Neuronal stem cell (in vitro differentiated cells): Measurements from ENCODE around the gene TRNP1.

ENCODE experiments used
- DNase-seq: peaks from one replicate; pipeline ENCODE4 v3.0.0-alpha.2; 2013; ENCODE audit warnings: low spot score
- H2AFZ ChIP-seq: one replicate; pipeline ENCODE4 v1.6.1; 2013; ENCODE audit warnings: mild to moderate bottlenecking, low read length, inconsistent platforms
- H2AK5ac ChIP-seq: 2 replicates; pipeline ENCODE4 v1.6.1; 2013; ENCODE audit warnings: low read depth, mild to moderate bottlenecking, inconsistent platforms, low read length, moderate library complexity, mixed read lengths
- H2BK120ac ChIP-seq: 2 replicates; pipeline ENCODE4 v1.6.1; 2013; ENCODE audit warnings: low read depth, mild to moderate bottlenecking, inconsistent platforms, low read length, moderate library complexity, mixed read lengths
- H2BK12ac ChIP-seq: one replicate; pipeline ENCODE4 v1.6.1; 2013; ENCODE audit warnings: low read length, inconsistent platforms
- H2BK15ac ChIP-seq: 2 replicates; pipeline ENCODE4 v1.6.1; 2013; ENCODE audit warnings: mild to moderate bottlenecking, low read length, inconsistent platforms, mixed read lengths
- H2BK5ac ChIP-seq: one replicate; pipeline ENCODE4 v1.6.1; 2013; ENCODE audit warnings: inconsistent platforms, mild to moderate bottlenecking, low read length, moderate library complexity
- H3K14ac ChIP-seq: one replicate; pipeline ENCODE4 v1.6.1; 2013; ENCODE audit warnings: low read length, inconsistent platforms
- H3K18ac ChIP-seq: 2 replicates; pipeline ENCODE4 v1.6.1; 2013; ENCODE audit warnings: low read length, inconsistent platforms
- H3K23ac ChIP-seq: 2 replicates; pipeline ENCODE4 v1.6.1; 2013; ENCODE audit warnings: low read depth, mild to moderate bottlenecking, mixed read lengths, low read length, inconsistent platforms; ENCODE audit not compliant: poor library complexity
- H3K27ac ChIP-seq: replicated peaks from 3 replicates; pipeline ENCODE4 v1.5.1; 2013; ENCODE audit warnings: low read length, inconsistent platforms
- H3K27me3 ChIP-seq, 3 experiments: 2 replicates each; pipeline ENCODE4 v1.6.1; 2013; ENCODE audit warnings: low read length in 3 of 3, mild to moderate bottlenecking in 2 of 3, inconsistent platforms in 1 of 3, low read depth in 1 of 3, mixed read lengths in 1 of 3, moderate library complexity in 1 of 3; ENCODE audit not compliant: control insufficient read depth in 3 of 3, insufficient read depth in 3 of 3
- H3K36me3 ChIP-seq, 2 donors: replicated peaks in 1 of 2; 2 replicates each; pipeline ENCODE4 v1.6.1; 2013; ENCODE audit warnings: low read length in 2 of 2; ENCODE audit not compliant: control insufficient read depth in 2 of 2, insufficient read depth in 2 of 2
- H3K4ac ChIP-seq: 2 replicates; pipeline ENCODE4 v1.6.1; 2013; ENCODE audit warnings: inconsistent platforms, mild to moderate bottlenecking, low read length, moderate library complexity
- H3K4me1 ChIP-seq, 2 donors: 1 replicate in 1 of 2; 2 replicates in 1 of 2; pipeline ENCODE4 v1.6.1; 2013; ENCODE audit warnings: low read length in 2 of 2, low read depth in 1 of 2; ENCODE audit not compliant: control insufficient read depth in 2 of 2, insufficient read depth in 1 of 2
- H3K4me2 ChIP-seq: one replicate; pipeline ENCODE4 v1.6.1; 2013; ENCODE audit warnings: mild to moderate bottlenecking, low read length, inconsistent platforms; ENCODE audit not compliant: insufficient read depth, poor library complexity, severe bottlenecking
- H3K4me3 ChIP-seq, 2 donors: 2 replicates each; pipeline ENCODE4 v1.5.1; 2013; ENCODE audit warnings: low read length in 2 of 2, mild to moderate bottlenecking in 2 of 2, inconsistent platforms in 1 of 2, moderate library complexity in 1 of 2
- H3K79me1 ChIP-seq: one replicate; pipeline ENCODE4 v1.6.1; 2013; ENCODE audit warnings: low read depth, mild to moderate bottlenecking, inconsistent platforms, low read length, moderate library complexity
- H3K9ac ChIP-seq: one replicate; pipeline ENCODE4 v1.6.1; 2013; ENCODE audit warnings: mild to moderate bottlenecking, low read depth, low read length, inconsistent platforms; ENCODE audit not compliant: poor library complexity
- H3K9me3 ChIP-seq, 2 donors: replicated peaks in 1 of 2; 2 replicates each; pipeline versions ENCODE3 to v1.6.1; 2013; ENCODE audit warnings: low read length in 2 of 2, mild to moderate bottlenecking in 2 of 2, inconsistent platforms in 1 of 2, low read depth in 1 of 2, mixed read lengths in 1 of 2, moderate library complexity in 1 of 2; ENCODE audit not compliant: control insufficient read depth in 2 of 2, insufficient read depth in 1 of 2
- H4K8ac ChIP-seq: one replicate; pipeline ENCODE4 v1.6.1; 2013; ENCODE audit warnings: low read depth, mild to moderate bottlenecking, inconsistent platforms, low read length, moderate library complexity
- H4K91ac ChIP-seq: one replicate; pipeline ENCODE4 v1.6.1; 2013; ENCODE audit warnings: low read length, low read depth, mild to moderate bottlenecking, inconsistent platforms; ENCODE audit not compliant: poor library complexity
- WGBS, 2 donors: extraction: QIAGEN DNeasy Blood & Tissue Kit; methylation state at CpG; one replicate each; pipeline ENCODE4 v1.1.7; 2013; ENCODE audit warnings: missing lambda C conversion rate in 2 of 2, mixed read lengths in 1 of 2; ENCODE audit not compliant: insufficient read length in 2 of 2, insufficient replicate concordance in 1 of 2; ENCODE audit errors: extremely low coverage in 2 of 2; 5-methylcytosine and 5-hydroxymethylcytosine counted together

TRNP1 gene

DNA sequence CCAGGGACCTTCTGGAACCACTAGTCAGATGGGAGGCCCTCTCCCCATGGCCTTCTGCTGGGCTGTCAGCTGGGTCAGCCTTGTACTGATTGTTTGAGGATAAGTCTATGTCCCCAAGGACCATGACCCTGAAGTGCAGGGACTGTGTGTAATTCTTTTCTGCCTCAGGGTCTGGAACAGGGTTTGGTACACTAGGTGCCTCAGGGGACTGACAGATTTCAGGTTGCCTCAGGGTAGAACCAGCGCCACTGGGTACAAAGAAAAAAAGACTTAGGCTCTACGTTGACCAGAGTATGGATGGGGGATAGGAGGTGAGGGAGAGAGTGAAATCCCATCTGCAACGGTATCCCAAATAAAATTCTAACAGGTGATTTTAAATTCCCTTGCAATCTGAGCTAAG, 36.2 kb upstream of the TRNP1 start:
- no peaks in the 10 kb centered on the region for H3K36me3 ChIP-seq
- no peak overlapping the region for H3K4me3 ChIP-seq
- no peak overlapping the region for H3K9ac ChIP-seq
- no peak overlapping the region for H3K4ac ChIP-seq
- no peak overlapping the region for H3K4me2 ChIP-seq
- no peak overlapping the region for H4K91ac ChIP-seq
- no CpG with 5 or more reads among the region's 3 CpGs for WGBS, 2 donors
- H3K18ac ChIP-seq: no peak overlapping the region
- H3K23ac ChIP-seq: no peak overlapping the region
- H3K27me3 ChIP-seq: peaks cover 17 to 60% (median 34%) of the 10 kb centered on the region in 3 experiments
- peaks cover 3 to 4% of the 10 kb centered on the region in 2 donors for H3K9me3 ChIP-seq
- H2BK12ac ChIP-seq: no peak overlapping the region
- no peak overlapping the region for H3K27ac ChIP-seq
- H2BK5ac ChIP-seq: no peak overlapping the region
- H3K79me1 ChIP-seq: no peaks in the 10 kb centered on the region
- H3K14ac ChIP-seq: no peak overlapping the region
- no peak overlapping the region for H2BK120ac ChIP-seq
- no peak overlapping the region for H2AK5ac ChIP-seq
- no peak overlapping the region for H2AFZ ChIP-seq
- no peak for DNase-seq
- peaks cover 3% of the 10 kb centered on the region in 2 donors for H3K4me1 ChIP-seq
- H2BK15ac ChIP-seq: no peak overlapping the region
- H4K8ac ChIP-seq: no peak overlapping the region

GRCh38 chr1:26959270-26959669, 34.2 kb upstream of the TRNP1 start:
- H2BK5ac ChIP-seq: no peak overlapping the region
- H3K4me3 ChIP-seq: no peak overlapping the region
- WGBS, 2 donors: no CpG with 5 or more reads among the region's 13 CpGs
- H3K4ac ChIP-seq: no peak overlapping the region
- H3K27ac ChIP-seq: no peak overlapping the region
- H2BK120ac ChIP-seq: no peak overlapping the region
- H3K9me3 ChIP-seq: peaks cover 3 to 4% of the 10 kb centered on the region in 2 donors
- H4K91ac ChIP-seq: no peak overlapping the region
- peak overlapping the region; percentile 79 for H3K18ac ChIP-seq
- peak overlapping the region; percentile 64 for H3K4me2 ChIP-seq
- H2BK12ac ChIP-seq: no peak overlapping the region
- no peaks in the 10 kb centered on the region for H3K79me1 ChIP-seq
- H3K9ac ChIP-seq: no peak overlapping the region
- DNase-seq: no peak
- no peak overlapping the region for H2BK15ac ChIP-seq
- no peak overlapping the region for H4K8ac ChIP-seq
- H3K23ac ChIP-seq: no peak overlapping the region
- no peaks in the 10 kb centered on the region for H3K36me3 ChIP-seq
- H2AFZ ChIP-seq: peak overlapping the region; percentile 73
- H3K14ac ChIP-seq: no peak overlapping the region
- no peak overlapping the region for H2AK5ac ChIP-seq
- peaks cover 17 to 71% (median 34%) of the 10 kb centered on the region in 3 experiments for H3K27me3 ChIP-seq
- peaks cover 3% of the 10 kb centered on the region in 2 donors for H3K4me1 ChIP-seq

GRCh38 chr1:26959722-26960624, 33.5 kb upstream of the TRNP1 start, which contains the start of gene KDF1:
Gene KDF1, minus strand, starts transcription at chr1:26960468. Its CDS starts 8,088 bp downstream, at chr1:26952380.
- Histone ChIP-seq H3K23ac (peak within 1 kb of the TSS; percentile 97), H3K4me1 (peaks cover 3% of the 10 kb centered on the region in 2 donors), H4K8ac (peak within 1 kb of the TSS; percentile 27), H2AK5ac (peak within 1 kb of the TSS; percentile 26), H2AFZ (peak within 1 kb of the TSS; percentile 73), H2BK15ac (peak within 1 kb of the TSS; percentile 26), H4K91ac (no peak within 1 kb of the TSS), H3K79me1 (no peaks in the 10 kb centered on the region), H3K14ac (peak within 1 kb of the TSS; percentile 85), H2BK12ac (peak within 1 kb of the TSS; percentile 48), H3K9me3 (peaks cover 3 to 4% of the 10 kb centered on the region in 2 donors), H3K27me3 (peaks cover 17 to 71% (median 34%) of the 10 kb centered on the region in 3 experiments), H3K4me2 (peak within 1 kb of the TSS; percentile 64), H3K18ac (peak within 1 kb of the TSS; percentile 79), H2BK5ac (no peak within 1 kb of the TSS), H3K4ac (no peak within 1 kb of the TSS), H3K27ac (no peak within 1 kb of the TSS), H3K36me3 (no peaks in the 10 kb centered on the region), H3K9ac (peak within 1 kb of the TSS; percentile 74), H2BK120ac (peak within 1 kb of the TSS; percentile 49), H3K4me3 (peak within 1 kb of the TSS in 1 of 2 donors; percentile 74)
- no CpG with 5 or more reads among the region's 86 CpGs for WGBS, 2 donors
- no peak for DNase-seq

DNA sequence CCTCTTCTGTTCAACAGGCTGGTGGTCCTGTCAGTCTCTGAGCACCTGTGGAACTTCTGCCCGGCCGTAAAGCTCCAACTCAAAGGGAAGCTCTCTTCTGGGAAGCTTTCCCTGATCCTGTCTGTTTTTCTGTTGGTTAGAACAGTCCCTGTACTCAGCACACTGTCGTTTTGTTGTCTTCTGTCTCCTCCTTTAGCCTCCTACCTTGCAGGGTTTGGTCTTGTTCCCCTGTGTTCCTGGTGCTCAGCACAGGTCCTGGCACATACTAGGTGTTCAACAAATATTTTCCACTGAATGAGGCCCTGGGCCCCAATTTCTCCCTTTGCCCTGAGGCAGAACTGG, 32.9 kb upstream of the TRNP1 start:
- peak overlapping the region; percentile 64 for H3K4me2 ChIP-seq
- H3K9me3 ChIP-seq: peaks cover 3 to 4% of the 10 kb centered on the region in 2 donors
- H2BK120ac ChIP-seq: no peak overlapping the region
- H2BK5ac ChIP-seq: no peak overlapping the region
- no peak overlapping the region for H3K27ac ChIP-seq
- no peak overlapping the region for H2BK15ac ChIP-seq
- H3K14ac ChIP-seq: no peak overlapping the region
- no peak overlapping the region for H2AK5ac ChIP-seq
- WGBS, 2 donors: no CpG with 5 or more reads among the region's 3 CpGs
- peaks cover 17 to 71% (median 34%) of the 10 kb centered on the region in 3 experiments for H3K27me3 ChIP-seq
- peaks cover 3% of the 10 kb centered on the region in 2 donors for H3K4me1 ChIP-seq
- peak overlapping the region; percentile 97 for H3K23ac ChIP-seq
- no peaks in the 10 kb centered on the region for H3K79me1 ChIP-seq
- no peak overlapping the region for H4K91ac ChIP-seq
- H3K18ac ChIP-seq: no peak overlapping the region
- H3K36me3 ChIP-seq: no peaks in the 10 kb centered on the region
- H2AFZ ChIP-seq: no peak overlapping the region
- no peak overlapping the region for H4K8ac ChIP-seq
- H2BK12ac ChIP-seq: no peak overlapping the region
- H3K9ac ChIP-seq: peak overlapping the region; percentile 34
- H3K4me3 ChIP-seq: peak overlapping the region in 1 of 2 donors; percentile 74
- no peak overlapping the region for H3K4ac ChIP-seq
- DNase-seq: no peak
